ENCODE data around the gene CAMK2A.

CAMK2A gene

DNA sequence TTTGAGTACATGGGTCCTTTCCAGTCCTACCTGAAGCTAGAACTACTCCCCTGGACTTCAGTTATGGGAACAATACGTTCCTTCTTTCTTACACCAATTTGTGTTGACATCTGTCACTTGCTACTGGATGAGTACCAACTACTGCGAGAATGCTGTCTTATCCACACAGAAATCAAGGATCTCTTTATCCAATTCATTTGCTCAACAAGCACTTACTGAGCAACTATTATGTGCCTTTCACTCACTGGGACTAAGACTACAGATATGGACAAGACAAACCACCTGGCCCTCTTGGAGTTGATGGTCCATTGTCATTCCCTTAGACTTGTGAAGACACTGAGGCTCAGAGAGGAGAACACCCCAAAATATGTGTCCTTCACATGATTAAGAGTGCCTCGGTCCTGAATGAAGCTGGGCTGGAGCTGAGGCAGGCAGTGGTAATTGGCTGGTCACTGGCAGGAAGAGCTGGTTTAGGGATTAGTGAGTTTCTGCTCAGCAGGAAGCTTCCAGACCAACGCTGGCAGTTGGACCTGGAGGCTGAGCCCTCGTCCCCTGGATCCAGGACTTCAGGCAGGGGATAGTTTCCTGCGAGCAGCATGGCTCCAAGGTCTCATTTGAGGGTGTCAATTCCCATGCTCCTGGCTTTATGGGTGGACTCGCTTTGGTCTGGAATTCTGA lies 21.6 kb upstream of the CAMK2A start:
- no peak for TF ChIP-seq CTCF (IDR thresholded peaks at IDR 0.05; ENCODE audit: low read length, missing control alignments)
- DNase-seq (ENCODE audit: low read depth): no peak
- H3K4me3 ChIP-seq (replicated peaks; ENCODE audit: low read depth, low read length): no peak overlapping the region

DNA sequence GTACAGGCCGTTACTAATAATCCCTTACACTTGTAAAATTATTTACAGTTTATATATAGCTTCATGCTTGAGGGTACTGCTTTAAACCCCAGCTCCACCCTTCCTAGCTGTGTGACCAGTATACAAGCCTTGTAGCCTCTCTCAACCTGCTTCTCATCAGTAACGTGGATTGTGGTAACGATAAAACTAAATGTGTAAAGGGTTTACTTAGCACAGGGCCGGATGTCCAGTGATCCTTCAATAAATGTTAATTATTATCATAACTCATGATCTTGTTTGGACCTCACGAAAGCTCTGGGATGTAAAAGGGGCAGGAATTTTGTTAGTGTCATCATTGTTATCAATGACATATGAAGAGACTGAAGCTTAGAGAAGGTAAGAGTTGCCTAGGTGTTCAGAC lies 20.7 kb upstream of the CAMK2A start:
- DNase-seq (ENCODE audit: low read depth): no peak
- no peak overlapping the region for H3K4me3 ChIP-seq (replicated peaks; ENCODE audit: low read depth, low read length)
- no peak for TF ChIP-seq CTCF (IDR thresholded peaks at IDR 0.05; ENCODE audit: low read length, missing control alignments)

- no peak for TF ChIP-seq CTCF (IDR thresholded peaks at IDR 0.05; ENCODE audit: low read length, missing control alignments)
- DNase-seq (ENCODE audit: low read depth): no peak
- no peak overlapping the region for H3K4me3 ChIP-seq (replicated peaks; ENCODE audit: low read depth, low read length)
Observed at GRCh38 chr5:150309886-150310239, 20.3 kb upstream of the CAMK2A start.

GRCh38 chr5:150309101-150309885 lies 19.7 kb upstream of the CAMK2A start:
- TF ChIP-seq CTCF (IDR thresholded peaks at IDR 0.05; ENCODE audit: low read length, missing control alignments): no peak
- DNase-seq (ENCODE audit: low read depth): no peak
- no peak overlapping the region for H3K4me3 ChIP-seq (replicated peaks; ENCODE audit: low read depth, low read length)

DNA sequence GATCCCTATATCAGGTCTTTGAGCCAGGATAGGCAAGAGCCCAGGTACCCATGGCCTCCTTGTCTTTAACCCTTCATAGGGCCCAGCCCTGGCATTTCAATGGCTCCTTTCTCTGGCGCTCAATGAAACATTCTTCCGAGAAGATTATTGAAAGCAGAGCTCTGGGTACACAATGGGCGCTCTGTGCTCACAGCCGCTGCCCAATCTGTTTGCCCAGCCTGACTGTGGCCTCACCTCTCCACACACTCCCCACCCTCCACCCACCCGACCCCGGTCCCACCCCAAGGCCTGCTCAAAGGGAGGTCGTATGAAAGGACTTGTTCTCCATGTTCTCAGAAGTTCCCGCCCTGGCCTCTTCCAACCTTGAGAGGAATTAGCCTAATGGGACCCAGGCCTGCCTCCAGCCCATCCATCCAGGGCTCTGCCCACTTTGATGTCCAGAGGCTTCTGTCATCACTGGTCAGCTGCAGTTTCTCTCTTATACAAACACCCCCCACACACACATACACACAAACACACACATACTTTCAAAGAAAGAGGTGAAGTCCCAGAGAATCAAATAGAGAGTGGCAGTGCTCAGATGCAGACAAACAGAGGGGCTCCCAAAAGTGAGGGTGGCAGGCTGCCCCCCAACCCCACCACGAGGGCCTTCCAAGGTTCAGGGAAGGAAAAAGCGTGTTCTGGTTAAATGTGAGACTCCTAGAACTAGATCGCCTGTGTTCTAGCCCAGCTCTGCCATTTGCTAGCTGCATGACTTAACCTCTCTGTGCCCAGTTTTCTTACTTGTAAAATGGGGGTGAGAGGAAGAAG lies 18.2 kb upstream of the CAMK2A start:
- no peak overlapping the region for H3K4me3 ChIP-seq (replicated peaks; ENCODE audit: low read depth, low read length)
- no peak for DNase-seq (ENCODE audit: low read depth)
- no peak for TF ChIP-seq CTCF (IDR thresholded peaks at IDR 0.05; ENCODE audit: low read length, missing control alignments)

DNA sequence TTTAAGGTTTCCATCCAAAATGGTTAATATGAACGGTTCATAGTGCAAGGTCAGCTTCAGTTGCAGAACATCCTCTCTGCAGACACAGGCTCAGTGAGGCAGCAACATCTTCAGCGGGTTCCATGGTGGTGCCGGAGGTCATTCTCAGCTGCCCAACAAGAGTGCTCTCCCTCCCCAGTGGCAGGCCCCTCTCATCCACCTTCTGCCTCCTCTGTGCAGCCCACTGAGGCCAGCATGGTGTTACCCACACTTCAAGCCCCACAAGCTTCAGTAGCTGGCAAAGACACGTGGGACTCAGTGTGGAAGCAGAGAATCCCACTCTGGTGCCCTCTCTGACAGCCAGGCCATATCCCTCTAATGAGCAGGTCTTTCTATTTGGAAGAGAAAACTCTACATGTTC lies 17.2 kb upstream of the CAMK2A start:
- no peak for TF ChIP-seq CTCF (IDR thresholded peaks at IDR 0.05; ENCODE audit: low read length, missing control alignments)
- DNase-seq (ENCODE audit: low read depth): no peak
- H3K4me3 ChIP-seq (replicated peaks; ENCODE audit: low read depth, low read length): no peak overlapping the region
